Ascending aorta (tissue), 2 donors: ENCODE results near the gene XCR1. TPM values are rescaled to one million over a fixed set of nuclear protein-coding genes. Genes with fewer than 3 reads are reported as not detected.

Experiments used
- DNase-seq, 2 donors: peaks; one replicate each; pipeline ENCODE4 v3.0.0-alpha.2; 2019; ENCODE audit warnings: low spot score in 2 of 2
- H3K27ac ChIP-seq, 2 donors: fragments of 200-600 bp; sonication (generic); one replicate each; pipeline ENCODE4 v1.5.1; 2016 to 2017; ENCODE audit warnings: mild to moderate bottlenecking in 1 of 2
- H3K27me3 ChIP-seq: fragments of 200-600 bp; sonication (generic); one replicate; pipeline ENCODE4 v1.5.1; 2017
- H3K36me3 ChIP-seq, 2 donors: fragments of 200-600 bp; sonication (generic); one replicate each; pipeline ENCODE4 v1.5.1; 2016
- H3K4me1 ChIP-seq, 2 donors: fragments of 200-600 bp; sonication (generic); one replicate each; pipeline ENCODE4 v1.5.1; 2016 to 2017; ENCODE audit warnings: mild to moderate bottlenecking in 1 of 2
- H3K4me3 ChIP-seq, 2 donors: fragments of 200-600 bp; sonication (generic); one replicate each; pipeline ENCODE4 v1.5.1; 2016 to 2017; ENCODE audit warnings: mild to moderate bottlenecking in 1 of 2
- H3K9me3 ChIP-seq, 2 donors: fragments of 200-600 bp; sonication (generic); one replicate each; pipeline ENCODE4 v1.5.1; 2016
- intact Hi-C: fragments of 100-400 bp; cut with DNase I; formaldehyde crosslinking; loops from one replicate; pipeline ENCODE4 v1.15.1; 2023
- total RNA-seq: library from RNA; depleted of rRNA; stranded (reverse); fragments of >200 nt; gene quantifications from one replicate; pipeline ENCODE4 v1.1.0, GENCODE V29; 2016
- TF ChIP-seq, protein P1 (sequence below), 3 experiments: fragments of 200-600 bp in 2 of 3; fragments of 450-650 bp in 1 of 3; sonication (generic) in 2 of 3; IDR thresholded peaks; one replicate each; pipeline ENCODE4 v1.5.1; 2016 to 2019; ENCODE audit warnings: antibody characterized with exemption in 3 of 3, mild to moderate bottlenecking in 1 of 3, moderate library complexity in 1 of 3

The XCR1 gene, protein sequence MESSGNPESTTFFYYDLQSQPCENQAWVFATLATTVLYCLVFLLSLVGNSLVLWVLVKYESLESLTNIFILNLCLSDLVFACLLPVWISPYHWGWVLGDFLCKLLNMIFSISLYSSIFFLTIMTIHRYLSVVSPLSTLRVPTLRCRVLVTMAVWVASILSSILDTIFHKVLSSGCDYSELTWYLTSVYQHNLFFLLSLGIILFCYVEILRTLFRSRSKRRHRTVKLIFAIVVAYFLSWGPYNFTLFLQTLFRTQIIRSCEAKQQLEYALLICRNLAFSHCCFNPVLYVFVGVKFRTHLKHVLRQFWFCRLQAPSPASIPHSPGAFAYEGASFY
- not detected for total RNA-seq

DNA sequence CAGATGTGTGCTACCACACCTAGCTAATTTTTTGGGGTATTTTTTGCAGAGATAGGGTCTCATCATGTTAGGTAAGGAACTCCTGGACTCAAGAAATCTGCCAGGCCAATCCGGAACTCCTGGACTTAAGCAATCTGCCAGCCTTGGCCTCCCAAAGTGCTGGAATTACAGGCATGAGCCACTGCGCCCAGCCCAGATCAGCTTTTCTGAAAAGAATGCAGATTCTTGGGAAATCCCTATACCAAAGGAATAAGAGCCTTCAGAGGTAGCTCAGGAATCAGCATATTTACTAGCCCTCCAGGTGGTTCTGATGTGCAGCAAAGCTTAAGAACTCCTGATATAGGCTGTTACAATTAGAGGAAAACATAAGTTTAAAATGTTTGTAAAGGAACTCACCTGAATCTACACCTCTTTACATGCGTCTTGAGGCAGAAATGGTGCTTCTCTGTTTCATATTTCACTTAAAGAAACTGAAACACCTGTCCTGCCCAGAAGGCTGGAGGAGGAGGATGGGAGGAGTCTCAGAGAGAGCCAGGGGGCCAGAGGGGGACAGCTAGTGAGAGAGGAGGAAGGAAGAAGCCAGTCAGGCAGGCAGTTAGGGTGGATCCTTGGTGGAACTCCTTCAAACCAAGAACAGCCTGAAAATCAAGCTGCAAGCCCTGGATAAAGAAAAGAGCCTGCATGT lies at the start of gene XCR1:
Gene XCR1 (minus strand): TSS at position 463 of the 685 bp plus-strand sequence. CDS start 5,536 bp downstream, outside the sequence.
- no peak within 1 kb of the TSS for H3K4me3 ChIP-seq
- no peaks in the 10 kb centered on the region for H3K27me3 ChIP-seq
- no peaks in the 10 kb centered on the region for H3K36me3 ChIP-seq
- peaks cover 0 to 4% of the 10 kb centered on the region in 2 donors for H3K9me3 ChIP-seq
- no peak within 1 kb of the TSS for H3K27ac ChIP-seq
- no peaks in the 10 kb centered on the region for H3K4me1 ChIP-seq
- intact Hi-C loops: no loop called here
- DNase-seq: no peak
- TF ChIP-seq, protein P1, sequence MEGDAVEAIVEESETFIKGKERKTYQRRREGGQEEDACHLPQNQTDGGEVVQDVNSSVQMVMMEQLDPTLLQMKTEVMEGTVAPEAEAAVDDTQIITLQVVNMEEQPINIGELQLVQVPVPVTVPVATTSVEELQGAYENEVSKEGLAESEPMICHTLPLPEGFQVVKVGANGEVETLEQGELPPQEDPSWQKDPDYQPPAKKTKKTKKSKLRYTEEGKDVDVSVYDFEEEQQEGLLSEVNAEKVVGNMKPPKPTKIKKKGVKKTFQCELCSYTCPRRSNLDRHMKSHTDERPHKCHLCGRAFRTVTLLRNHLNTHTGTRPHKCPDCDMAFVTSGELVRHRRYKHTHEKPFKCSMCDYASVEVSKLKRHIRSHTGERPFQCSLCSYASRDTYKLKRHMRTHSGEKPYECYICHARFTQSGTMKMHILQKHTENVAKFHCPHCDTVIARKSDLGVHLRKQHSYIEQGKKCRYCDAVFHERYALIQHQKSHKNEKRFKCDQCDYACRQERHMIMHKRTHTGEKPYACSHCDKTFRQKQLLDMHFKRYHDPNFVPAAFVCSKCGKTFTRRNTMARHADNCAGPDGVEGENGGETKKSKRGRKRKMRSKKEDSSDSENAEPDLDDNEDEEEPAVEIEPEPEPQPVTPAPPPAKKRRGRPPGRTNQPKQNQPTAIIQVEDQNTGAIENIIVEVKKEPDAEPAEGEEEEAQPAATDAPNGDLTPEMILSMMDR (IDR thresholded peaks at IDR 0.05): no peak

DNA sequence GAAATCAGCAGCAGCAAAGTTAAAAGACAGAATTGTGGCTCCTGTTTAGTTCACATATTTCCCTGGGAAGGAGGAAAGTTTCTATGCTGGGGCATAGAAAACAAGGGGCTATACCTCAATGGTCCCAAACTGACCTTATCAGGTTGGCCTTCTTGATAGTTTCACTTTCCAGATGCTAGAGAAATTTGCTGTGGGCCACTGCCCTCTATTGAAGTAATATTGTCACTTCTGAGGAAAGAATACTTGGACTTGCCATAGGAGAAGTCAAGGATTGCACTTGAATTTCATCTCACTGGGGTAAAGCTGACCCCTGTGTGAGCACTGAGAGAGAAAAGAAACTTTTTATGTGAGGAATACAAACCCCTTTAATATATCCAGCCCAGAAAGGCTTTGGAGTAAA lies 49.3 kb upstream of the XCR1 start:
- H3K4me1 ChIP-seq: no peaks in the 10 kb centered on the region
- TF ChIP-seq, protein P1 (IDR thresholded peaks at IDR 0.05): peak in 1 of 3 experiments; percentile 19
- no peak for DNase-seq
- H3K4me3 ChIP-seq: no peak overlapping the region
- no peaks in the 10 kb centered on the region for H3K36me3 ChIP-seq
- H3K27me3 ChIP-seq: no peaks in the 10 kb centered on the region
- no peaks in the 10 kb centered on the region for H3K9me3 ChIP-seq
- intact Hi-C loops: loop anchor here (5.0 to 10.0 kb wide), 3 partner anchors 234 to 562 kb away; partner anchors contain the start of gene LZTFL1
- H3K27ac ChIP-seq: no peak overlapping the region

DNA sequence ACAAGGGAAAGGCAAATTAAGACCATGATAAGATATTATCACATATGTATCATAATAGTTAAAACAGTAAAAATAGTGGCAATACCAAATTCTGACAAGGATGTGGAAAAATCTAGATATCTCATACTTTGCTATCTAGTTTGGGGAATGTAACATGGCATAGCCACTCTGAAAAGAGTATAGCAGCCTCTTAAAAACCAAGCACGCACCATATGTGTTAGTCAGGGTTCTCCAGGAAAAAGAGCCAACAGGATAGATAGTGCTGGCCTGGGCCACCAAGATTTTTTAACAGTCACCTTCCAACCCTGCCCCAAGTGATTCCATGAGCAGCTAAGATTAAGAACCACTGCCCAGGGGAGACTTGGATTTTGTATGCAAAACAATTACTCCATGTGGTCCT lies 48.5 kb upstream of the XCR1 start:
- Histone ChIP-seq H3K9me3 (no peaks in the 10 kb centered on the region), H3K27me3 (no peaks in the 10 kb centered on the region), H3K4me1 (no peaks in the 10 kb centered on the region), H3K27ac (no peak overlapping the region), H3K4me3 (no peak overlapping the region), H3K36me3 (no peaks in the 10 kb centered on the region)
- TF ChIP-seq, protein P1 (IDR thresholded peaks at IDR 0.05): no peak
- DNase-seq: no peak
- intact Hi-C loops: loop anchor here (5.0 to 10.0 kb wide), 3 partner anchors 234 to 561 kb away; partner anchors contain the start of gene LZTFL1

DNA sequence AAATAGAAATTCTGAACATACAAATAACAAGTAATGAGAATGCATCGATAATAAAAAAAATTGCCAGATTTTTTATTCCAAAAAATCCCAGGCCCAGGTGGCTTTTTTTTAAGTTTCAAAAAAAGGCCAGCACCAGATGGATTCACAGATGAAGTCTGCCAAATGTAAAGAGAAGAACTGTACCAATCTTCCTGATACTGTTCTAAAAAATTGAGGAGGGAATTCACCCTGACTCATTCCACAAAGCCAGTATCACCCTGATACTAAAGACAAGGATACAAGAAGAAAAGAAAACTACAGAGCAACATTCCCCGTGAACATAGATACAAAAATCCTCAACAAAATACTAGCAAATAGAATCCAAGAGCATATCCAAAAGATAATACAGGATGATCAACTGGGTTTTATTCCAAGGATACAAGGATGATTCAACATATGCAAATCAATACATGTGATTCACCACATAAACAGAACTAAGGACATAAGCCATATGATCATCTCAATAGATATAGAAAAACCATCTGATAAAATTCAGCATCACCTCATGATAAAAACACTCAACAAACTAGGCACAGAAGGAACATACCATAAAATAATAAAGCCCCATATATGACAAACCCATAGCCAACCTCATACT lies 44.1 kb upstream of the XCR1 start:
- Histone ChIP-seq H3K36me3 (no peaks in the 10 kb centered on the region), H3K4me3 (no peak overlapping the region), H3K4me1 (no peaks in the 10 kb centered on the region), H3K9me3 (no peaks in the 10 kb centered on the region), H3K27me3 (no peaks in the 10 kb centered on the region), H3K27ac (no peak overlapping the region)
- intact Hi-C loops: loop anchor here (10.0 kb wide), 1 partner anchor 557 kb away; no protein-coding TSS in a partner anchor
- DNase-seq: no peak
- TF ChIP-seq, protein P1 (IDR thresholded peaks at IDR 0.05): no peak

DNA sequence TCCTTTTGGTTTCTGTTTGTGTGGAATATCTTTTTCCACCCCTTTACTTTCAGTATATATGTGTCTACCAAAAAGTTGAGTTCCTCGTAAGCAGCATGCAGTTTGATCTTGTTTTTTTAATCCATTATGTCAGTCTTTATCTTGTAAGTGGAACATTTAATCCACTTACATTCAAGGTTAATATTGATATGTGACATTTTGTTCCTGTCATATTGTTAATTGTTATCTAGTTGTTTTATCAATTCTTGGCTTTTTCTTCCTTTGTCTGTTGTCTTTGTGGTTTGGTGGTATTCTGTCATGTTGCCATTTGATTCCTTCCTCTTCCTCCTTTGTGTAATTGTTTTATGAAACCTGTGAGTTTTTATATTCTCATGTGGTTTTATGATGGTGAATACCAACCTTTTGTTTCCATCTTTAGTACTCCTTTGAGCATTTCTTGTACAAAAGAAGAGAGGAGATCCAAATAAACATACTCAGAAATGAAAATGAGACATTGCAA lies 43.4 kb upstream of the XCR1 start:
- intact Hi-C loops: loop anchor here (10.0 kb wide), 1 partner anchor 556 kb away; no protein-coding TSS in a partner anchor
- H3K9me3 ChIP-seq: no peaks in the 10 kb centered on the region
- DNase-seq: no peak
- no peak overlapping the region for H3K4me3 ChIP-seq
- TF ChIP-seq, protein P1 (IDR thresholded peaks at IDR 0.05): no peak
- H3K36me3 ChIP-seq: no peaks in the 10 kb centered on the region
- H3K4me1 ChIP-seq: no peaks in the 10 kb centered on the region
- no peaks in the 10 kb centered on the region for H3K27me3 ChIP-seq
- H3K27ac ChIP-seq: no peak overlapping the region
